Glomerular visceral epithelial cell (primary cell): ENCODE data around the gene VPS33A.
A peak's percentile ranks its signal among the peaks of the same experiment; 100 is the strongest.
"Not testable (repeated sequence)": the region's sequence is repeated elsewhere in the genome, so short reads cannot be mapped to it uniquely, and the experiment has no call there.

Source experiments
- DNase-seq: peaks from one replicate; pipeline ENCODE4 v3.0.0-alpha.2; 2016; ENCODE audit errors: extremely low spot score

Gene VPS33A

DNA sequence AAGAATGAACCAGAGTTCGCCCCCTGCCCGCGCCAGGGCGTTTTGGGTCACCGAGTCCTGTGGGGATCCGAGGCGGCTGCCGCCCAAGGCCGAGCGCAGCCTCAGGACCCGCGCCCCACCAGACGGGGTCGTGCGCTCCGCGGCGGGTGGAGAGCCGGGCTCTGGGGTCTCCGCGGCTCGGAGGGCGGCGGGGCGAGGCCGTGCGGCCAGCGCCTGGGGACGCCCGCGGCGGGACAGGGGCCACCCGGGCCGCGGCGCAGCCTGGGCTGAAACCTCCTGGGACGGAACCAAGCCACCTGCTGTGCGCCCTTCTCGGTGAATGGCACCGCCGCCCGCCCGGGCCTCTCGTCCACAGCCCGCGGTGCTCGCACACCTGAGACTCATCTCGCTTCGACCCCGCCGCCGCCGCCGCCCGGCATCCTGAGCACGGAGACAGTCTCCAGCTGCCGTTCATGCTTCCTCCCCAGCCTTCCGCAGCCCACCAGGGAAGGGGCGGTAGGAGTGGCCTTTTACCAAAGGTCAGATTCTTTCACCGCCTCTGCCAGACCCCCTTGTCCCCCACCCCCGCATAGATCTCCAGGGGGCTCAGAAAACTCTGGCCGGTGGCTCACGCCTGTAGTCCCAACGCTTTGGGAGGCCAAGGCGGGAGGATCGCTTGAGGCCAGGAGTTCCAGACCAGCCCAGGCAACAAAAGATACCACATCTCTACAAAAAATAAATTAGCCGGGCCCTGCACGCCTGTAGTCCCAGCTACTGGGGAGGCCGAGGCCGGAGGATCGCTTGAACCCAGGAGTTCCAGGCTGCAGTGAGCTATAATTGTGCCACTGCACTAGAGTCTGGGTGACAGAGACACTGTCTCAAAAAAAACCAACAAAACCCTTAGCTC lies 61.9 kb downstream of the VPS33A start:
- DNase-seq = no peak

DNA sequence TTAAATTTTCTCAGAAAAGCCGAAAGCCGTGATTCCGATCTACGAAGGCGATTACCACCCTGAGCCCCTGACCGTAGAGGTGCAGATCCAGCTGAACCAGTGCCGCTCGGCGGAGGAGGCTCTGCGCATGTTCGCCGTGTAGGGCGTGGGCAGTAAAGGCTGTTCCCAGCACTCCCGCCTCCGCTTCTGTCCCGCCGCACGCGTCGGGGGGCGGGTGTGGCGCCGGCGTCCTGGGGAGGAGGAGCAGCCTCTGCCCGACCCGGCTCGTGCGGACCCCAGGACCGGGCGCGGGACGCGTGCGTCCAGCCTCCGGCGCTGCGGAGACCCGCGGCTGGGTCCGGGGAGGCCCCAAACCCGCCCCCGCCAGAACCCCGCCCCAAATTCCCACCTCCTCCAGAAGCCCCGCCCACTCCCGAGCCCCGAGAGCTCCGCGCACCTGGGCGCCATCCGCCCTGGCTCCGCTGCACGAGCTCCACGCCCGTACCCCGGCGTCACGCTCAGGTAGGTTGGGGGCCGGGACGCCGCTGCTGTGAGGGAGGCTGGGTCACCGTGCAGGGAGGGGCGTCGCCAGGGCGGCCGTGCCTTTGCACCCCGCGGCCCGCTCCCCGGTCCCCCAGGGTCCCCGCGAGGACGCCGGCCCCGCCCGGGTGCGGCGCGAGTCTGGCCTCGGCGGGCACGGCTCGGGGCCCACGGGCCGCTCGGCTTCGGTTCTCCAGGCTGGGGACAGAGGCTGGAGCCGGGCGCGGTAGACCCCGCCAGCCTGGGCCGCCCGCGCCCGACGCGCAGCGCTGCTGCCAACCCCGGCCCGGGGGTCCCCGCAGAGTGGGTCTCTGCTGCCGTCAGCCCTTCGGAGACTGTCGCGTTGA lies 62.8 kb downstream of the VPS33A start, which contains the start of gene B3GNT4:
Gene B3GNT4, plus strand, starts transcription at position 409 of the 866 bp plus-strand sequence. CDS start 910 bp downstream, outside the sequence.
- peak; percentile 65 for DNase-seq

DNA sequence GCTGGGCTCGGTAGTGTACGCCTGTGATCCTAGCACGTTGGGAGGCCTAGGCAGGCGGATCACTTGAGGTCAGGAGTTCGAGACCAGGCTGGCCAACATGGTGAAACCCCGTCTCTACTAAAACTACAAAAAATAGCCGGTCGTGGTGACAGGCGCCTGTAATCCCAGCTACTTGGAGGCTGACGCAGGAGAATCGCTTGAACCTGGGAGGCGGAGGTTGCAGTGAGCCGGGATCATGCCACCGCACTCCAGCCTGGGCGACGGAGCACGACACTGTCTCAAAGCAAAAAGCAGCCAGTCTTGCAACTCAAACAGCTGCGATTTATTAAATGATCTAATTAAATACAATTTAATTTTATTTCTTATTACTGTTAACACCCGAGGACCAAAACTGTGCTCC lies 63.5 kb downstream of the VPS33A start:
- DNase-seq = not testable (repeated sequence)

DNA sequence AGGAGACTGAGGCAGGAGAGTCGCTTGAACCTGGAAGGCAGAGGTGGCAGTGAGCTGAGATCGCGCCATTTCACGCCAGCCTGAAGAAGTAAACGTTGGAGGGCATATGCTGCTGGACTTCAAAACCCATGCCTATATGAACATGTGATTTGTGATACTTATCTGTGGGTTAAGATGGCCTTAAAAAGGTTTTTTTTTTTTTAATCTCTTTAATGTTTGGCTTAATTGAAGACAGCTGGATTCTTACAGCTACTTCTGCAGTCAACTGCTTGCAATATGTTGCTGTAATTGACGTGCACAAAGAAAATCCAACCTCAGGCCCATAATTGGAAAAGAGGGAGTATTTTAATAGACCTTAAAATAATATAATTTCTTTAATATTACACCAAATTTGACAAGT lies 64.3 kb downstream of the VPS33A start:
- no peak for DNase-seq

DNA sequence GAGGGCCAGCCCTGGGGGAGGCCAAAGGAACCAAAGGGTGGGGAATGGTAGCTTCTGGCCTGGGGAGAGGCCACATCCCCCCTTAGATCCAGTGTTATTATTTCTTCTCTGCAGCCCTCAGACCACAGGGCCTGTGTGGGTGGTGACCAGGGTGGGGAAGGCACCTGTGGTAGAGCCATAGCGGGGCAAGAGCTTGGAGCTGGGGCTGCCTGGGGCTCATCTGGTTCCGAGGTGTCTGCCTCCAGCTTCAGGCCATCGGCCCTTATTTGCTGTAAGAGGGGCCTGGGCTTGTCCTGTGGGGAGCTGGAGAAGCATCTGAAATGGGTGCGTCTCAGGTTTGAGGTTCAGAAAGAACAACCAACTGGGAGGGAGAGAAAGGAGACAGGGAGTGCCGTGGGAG lies 64.9 kb downstream of the VPS33A start:
- no peak for DNase-seq

DNA sequence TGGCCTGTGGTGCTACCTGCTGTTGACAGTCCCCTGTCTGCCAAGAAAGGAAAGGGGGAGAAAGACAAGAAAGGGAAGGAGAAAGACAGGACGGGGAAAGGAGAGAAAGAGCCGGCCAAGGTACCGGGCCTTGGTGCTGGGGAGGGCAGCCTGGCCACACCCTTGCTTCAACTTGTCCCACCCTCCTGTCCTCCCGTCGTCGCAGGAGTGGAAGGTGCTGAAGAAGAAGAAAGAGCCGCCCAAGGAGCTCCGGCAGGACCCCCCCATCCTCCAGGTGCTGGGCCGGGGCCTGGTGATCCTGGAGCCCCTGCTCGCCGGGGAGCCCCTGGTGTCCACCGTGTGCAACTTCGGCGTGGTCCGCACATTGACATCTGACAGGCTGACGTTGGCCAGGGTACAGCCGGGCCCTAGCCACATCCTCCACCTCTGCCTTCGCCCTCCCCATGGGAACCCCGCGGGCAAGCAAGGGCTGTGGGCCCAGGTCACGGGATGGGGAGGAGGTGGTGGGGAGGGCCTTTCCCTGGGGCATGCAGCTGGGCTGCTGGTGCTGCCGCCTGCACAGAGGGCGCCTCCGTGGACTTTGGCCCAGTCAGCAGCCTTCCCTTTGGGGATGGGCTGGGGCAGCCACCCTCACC lies 65.6 kb downstream of the VPS33A start:
- DNase-seq = no peak

DNA sequence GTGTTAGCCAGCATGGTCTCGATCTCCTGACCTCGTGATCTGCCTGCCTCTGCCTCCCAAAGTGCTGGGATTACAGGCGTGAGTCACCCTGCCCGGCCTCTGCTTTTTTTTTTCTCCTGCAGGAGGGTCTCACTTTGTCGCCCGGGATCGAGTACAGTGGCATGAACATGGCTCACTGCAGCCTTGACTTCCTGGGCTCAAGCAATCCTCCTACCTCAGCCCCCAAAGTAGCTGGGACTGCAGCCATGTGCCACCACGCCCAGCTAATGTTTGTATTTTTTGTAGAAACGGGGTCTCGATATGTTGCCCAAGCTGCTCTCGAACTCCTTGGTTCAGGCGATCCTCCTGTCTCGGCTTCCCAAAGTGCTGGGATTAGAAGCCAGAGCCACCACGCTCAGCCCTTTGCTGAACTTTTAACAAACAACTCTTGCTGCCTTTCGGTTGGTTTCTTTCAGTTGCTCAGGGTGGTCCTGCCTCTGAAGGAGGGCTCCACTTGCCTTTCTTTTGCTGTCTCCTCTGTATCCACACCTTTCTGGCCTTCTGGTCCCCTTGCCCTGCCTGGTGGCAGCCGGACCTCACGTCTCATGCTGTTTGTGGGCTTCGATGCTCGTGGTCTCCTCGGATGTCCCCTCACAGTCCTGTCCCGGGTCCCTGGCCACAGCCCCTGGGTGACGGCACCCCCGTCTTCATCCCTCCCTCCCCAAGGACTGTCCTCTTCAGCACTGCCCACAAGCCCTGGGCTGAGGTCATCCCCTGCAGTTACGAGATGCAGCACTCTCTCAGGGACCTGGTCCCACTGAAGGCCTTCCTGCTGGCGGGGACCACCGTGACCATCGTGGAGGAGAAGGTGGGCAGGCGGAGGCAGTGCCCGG lies 66.6 kb downstream of the VPS33A start:
- DNase-seq = no peak

DNA sequence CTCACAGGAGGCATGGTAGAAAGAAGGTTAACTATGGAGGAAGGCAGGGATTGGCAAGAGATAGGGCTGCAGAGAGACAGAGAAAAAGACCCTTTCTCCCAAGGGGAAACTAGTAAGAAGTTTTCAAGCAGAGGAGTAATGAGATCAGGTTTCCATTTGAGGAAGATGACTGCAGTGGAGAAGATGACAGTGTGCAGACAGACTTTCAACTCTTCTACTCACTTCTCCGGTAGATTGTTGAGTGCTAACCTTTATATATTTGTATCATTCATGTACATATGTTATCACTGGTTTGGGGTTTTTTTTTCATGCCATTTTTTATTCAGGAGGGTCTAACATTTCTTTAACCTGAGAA lies 68.7 kb downstream of the VPS33A start:
- no peak for DNase-seq

DNA sequence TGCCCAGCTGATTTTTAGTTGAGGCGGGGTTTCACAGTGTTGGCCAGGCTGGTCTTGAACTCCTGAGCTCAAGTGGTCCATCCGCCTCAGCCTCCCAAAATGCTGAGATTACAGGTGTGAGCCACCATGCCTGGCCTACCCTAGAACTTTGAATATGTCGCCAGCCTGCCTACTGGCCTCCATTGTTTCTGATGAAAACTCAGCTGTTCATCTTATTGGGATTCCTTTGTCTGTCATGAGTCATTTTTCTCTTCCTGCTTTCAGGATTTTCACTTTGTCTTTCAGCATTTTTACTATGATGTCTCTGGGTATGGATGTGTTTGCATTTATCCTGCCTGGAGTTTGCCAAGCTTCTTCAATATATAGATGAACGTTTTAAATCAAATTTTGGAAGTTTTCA lies 70.9 kb downstream of the VPS33A start:
- DNase-seq = no peak

DNA sequence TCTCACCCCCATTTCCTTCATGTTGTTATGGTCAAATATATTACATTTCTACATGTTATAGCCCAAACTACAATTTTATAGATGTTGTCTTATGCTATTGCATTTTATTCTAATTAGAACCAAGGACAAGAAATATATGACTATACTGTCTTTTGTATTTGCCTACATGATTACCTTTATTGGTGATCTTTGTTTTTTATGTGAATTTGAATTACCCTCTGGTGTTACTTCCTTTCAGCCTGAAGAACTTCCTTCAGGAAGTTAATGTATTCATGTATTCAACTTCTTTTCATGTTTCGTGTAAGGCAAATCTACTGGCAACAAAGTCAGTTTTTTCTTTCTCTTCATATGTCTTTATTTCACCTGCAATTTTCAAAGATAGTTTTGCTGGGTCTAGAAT lies 71.5 kb downstream of the VPS33A start:
- no peak for DNase-seq

DNA sequence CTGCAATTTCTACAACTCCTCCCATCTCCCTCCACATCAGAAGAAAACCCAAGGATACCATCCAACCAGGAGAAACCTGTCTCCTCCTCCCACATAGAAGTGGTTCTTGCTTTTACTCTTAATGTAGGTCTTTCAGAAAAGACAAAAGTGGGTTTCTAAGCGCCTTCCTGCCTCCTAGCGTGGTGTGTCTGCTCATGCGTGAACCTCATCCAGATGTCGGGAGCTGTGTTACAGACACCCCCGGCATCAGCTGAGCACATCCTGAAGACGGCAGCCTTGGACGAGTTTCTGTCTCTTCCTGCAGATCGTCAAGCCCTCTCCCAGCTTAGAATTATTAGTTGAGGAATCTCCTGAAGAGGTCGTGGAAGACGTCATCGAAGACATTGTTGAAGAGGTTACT lies 73.9 kb downstream of the VPS33A start:
- no peak for DNase-seq

DNA sequence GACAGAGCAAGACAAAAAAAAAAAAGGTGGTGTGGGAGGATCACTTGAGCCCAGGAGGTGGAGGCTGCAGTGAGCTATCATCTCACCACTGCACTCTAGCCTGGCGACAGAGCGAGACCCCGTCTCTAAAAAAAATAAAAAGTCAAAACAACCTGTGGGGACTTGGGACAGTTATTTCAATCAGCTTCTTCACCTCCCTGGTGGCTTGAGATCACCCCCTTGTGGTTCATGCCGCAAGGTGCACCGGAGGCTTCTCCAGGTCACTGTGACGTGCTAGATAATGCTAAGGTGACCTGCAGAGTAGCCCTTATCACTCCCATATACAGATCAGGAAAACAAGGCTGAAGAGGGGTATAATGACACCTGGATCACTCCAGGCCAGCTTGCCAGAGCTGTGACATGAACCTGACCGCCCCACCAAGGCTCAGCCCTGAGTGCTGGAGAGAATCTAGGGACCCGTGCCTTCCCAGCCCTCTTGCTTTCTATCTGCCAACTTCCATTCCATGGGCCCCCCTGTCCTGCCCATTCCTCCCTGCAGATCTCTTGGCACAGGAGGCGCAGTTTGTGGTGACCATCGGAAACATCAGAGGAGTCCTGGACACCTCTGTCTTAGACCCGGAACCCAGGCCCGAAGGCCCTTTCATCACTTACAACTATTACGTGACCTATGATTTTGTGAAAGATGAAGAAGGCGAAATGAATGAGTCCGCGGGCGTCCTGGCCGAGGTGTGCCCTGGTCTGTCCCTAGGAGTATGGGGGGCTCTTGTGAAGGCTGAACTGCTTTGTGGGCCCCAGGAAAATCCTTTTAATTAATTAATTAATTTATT lies 75.2 kb downstream of the VPS33A start:
- peak; percentile 54 for DNase-seq

DNA sequence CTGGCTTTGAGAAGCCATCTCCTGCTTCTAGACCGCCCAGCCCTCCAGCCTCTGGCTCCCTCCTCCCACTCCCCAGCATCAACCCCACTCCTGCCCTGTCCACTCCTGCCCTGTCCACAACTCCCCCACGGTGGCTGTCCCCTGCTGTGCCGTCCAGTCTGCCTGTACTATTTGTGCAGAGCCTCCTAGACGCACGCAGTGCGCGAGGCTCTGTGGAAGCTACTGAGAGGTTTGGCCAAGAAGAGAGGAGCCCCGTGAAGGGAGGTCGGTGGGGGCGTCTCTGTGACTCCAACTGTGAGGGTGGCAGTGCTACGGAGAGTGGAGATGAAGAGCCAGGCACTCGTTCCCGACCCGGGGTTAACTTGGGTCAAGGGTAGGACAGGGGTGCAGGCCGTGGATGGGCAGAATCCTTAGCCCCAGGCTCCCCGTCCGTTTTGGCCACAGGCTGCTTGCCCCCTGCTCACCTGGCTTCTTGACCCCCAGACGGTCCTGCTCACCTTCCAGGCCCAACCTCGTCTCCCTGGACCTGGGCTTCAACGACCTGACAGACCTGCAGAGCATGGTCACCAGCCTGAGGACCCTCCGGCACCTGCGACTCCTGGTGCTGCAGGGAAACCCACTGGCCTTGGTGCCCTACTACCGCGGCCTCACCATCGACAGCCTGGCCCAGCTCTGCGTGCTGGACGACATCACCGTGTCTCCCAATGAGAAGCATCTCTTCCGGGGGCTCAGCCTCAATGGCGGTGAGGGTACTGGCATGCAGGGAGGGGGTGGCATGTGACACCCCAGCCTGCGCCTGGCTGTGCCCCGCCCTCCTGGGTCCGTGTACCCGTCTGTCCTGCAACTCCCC lies 76.4 kb downstream of the VPS33A start:
- DNase-seq = no peak

DNA sequence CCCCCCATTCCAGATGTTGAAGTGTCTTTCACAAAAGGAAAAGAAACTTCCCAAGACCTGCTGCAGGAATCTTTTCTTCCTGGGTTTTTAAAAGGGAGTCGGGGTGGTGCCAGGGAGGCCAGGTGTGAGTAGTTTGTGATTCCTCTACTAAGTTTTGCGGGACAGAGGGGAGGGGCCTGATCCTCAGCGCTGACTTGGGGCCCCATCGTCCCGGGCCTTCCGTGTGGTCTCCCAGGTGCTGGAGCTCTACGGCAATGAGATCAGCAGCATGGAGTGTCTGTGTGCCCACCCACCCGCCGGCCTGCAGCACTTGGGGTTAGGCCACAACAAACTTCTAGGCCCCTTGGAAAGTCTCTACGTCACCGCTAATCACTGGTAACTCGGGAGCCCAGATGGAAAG lies 78.8 kb downstream of the VPS33A start:
- DNase-seq = no peak

DNA sequence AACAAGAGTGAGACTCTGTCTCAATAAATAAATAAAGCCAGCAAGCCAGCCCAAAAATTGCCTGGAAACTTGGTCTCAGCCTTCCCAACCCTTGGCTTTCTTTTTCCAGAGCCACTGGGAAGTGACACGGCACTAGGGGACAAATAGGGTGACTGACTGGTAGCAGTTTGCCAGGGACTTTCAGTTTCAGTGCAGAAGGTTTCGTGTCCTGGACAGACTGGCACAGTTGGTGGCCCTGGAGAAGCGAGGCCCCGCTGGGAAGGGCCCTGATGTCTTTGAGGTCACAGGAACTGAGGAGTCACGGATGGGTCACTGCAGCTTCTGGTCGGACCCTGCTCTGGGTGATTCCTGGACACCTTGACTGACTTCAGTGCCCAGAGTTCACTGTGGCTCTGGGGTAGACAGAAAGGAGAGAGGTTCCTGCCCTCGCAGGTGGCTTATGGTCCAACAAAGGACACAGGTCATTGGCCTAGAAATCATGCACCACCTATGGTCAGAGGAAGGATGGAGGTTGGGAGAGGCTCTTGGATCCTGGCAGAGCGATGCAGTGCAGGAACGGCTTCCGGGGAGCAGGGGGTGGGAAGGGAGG lies 80.7 kb downstream of the VPS33A start:
- no peak for DNase-seq

DNA sequence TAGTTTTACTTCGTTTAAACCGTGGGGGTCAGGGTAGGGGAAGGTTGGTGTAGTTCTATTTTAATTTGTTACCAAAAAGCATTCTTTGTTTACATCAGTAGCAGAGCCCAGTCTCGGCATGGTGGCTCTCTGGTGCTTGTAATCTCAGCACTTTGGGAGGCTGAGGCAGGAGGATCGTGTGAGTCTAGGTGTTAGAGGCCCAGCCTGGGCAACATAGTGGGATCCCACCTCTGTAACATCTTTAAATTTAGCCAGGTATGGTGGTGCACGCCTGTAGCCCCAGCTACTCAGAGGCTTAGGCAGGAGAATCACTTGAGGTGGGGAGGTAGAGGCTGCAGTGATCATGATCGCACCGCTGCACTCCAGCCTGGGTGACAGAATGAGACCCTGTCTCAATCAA lies 81.2 kb downstream of the VPS33A start:
- no peak for DNase-seq

DNA sequence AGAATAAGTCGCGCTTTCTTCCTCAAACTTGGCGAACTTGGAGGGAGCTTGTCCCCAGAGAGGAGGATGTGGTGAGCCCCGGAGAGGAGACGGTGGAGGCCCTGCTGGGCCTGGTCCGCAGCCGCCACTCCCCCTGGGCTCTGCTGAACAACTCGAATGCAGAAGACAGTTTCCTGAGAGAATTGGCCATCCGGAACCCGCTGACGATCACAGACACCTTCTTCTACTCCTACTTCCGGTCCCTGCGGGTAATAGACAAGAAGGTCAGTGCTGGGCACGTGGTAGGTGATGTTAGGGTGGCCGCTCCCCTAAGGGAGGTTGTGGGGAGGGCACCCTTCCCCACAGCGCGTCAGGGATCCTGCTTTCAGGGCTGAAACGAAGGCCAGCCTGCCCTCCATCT lies 81.8 kb downstream of the VPS33A start:
- DNase-seq = no peak

DNA sequence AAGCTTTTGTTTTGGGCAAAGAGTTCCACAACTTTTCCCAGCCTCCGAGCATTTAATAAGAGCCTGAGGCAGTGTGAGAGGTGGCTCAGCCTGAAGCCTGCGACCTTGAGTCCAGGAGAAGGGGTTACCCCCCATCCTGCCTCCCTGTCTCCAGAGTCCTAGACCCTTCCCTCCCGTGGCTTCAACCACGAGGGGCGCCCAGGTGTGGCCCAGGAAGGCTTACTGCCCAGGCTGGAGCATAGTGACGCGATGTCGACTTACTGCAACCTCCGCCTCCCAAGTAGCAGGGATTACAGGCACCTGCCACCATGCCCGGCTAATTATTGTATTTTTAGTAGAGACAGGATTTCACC lies 82.7 kb downstream of the VPS33A start:
- no peak for DNase-seq

DNA sequence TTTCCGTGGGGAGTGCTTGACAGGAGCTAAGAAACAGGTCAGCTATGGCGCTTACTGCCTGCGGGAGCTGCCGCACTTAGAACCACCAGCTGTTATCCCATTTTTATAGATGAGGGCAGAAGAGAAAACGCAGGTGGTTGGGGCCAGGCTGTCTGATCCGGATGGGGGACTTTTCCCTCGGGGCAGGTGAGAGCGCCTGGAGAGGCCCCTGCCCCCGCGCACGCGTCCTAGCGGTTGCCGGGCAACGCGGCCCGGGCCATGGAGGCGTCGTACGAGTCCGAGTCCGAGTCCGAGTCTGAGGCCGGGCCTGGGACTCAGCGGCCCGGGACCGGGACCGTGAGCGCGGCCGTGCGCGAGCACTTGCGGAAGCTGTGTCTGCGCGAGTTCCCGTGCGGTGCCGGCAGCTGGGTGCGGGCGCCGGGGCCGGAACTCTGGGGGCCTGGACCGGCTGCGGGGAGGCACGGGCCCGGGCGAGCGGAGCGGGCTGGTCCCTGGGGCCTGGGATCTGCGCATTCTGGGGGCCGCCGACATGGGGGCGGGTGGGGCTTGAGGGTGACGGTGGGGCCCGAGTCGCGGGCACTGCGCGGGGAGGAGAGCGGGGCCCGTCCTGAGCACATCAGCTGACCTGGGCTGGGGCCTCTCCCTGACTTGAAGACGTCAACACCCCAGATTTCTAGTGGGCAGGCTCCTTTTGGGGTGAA lies 83.3 kb downstream of the VPS33A start, which contains the start of gene LRRC43:
Gene LRRC43, plus strand, starts transcription at position 237 of the 701 bp plus-strand sequence. Its CDS starts 22 bp downstream, at position 259.
- no peak for DNase-seq
